T-helper 2 cell treated with Interferon-gamma antibody and Interleukin-4, amounts not matched to agents 100 ng/mL and 5 ng/mL, for 36 hours (primary cell): ENCODE results near the gene PLB1. TPM values are rescaled to one million over a fixed set of nuclear protein-coding genes. Genes with fewer than 3 reads are reported as not detected.

Experiments
- intact Hi-C: fragments of 100-400 bp; cut with micrococcal nuclease; formaldehyde crosslinking; loops from one replicate; pipeline ENCODE4 v1.15.1; 2023
- total RNA-seq: library from RNA; stranded (reverse); gene quantifications from 2 replicates; pipeline ENCODE4 v1.2.3, GENCODE V29; 2022

The PLB1 gene
- total RNA-seq, 1 donor from 2014 or later = 2.0 TPM

- intact Hi-C loops = no loop called here
Observed at GRCh38 chr2:28587526-28588291, 91.8 kb downstream of the PLB1 start.

DNA sequence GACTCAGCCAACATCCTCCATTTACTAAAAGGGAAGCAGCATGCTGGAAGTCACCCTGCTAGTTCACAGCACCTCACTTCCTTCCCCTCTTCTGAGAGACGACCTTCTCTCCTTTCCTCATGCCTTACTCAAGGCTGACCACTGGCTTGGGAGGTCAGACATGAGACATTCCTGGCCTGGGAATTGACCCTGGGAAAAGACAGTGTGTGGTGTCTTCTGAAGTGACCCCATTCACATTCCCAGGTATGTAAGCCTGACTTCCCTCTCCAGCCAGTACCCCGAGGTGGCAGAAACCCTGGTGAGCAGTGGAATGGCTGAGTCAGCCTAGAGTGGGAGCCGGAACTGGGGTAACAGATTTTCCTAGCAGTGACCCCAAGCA, 92.4 kb downstream of the PLB1 start:
- intact Hi-C loops = no loop called here

DNA sequence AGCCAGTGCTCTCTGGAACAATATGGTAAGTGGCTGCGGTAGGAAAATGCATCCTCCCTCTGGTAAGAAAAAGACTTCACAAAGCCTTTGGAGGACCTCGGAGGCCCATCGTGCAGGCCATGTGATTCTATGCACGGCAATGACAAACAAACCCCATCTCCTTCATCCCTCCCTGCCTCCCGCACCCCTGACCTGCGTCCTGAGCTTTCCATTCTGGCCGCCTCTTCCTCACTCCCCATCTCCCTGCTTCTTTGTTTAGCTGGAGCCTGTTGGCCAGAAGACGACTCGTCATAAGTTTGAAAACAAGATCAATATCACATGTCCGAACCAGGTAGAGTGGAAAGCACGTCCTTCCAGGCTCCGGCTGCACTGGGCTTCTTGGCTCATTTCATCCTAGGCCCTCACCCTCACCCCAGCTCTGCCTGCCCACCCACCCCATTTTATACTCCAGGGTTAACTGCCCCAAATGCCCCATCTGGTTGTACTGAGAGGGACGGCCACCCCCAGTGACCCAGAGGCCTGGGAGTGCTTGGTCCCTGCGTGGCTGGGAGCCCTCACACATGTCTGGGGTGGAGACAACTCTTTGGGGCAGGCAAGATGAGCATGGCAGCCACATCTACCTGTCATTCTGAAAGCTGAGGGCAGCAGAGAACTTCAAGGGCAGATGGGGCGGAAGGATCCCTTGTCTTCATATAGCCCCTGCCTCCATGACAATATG, 94.0 kb downstream of the PLB1 start:
- intact Hi-C loops = loop anchor here (10.0 kb wide), 1 partner anchor 65 kb away; no protein-coding TSS in a partner anchor

DNA sequence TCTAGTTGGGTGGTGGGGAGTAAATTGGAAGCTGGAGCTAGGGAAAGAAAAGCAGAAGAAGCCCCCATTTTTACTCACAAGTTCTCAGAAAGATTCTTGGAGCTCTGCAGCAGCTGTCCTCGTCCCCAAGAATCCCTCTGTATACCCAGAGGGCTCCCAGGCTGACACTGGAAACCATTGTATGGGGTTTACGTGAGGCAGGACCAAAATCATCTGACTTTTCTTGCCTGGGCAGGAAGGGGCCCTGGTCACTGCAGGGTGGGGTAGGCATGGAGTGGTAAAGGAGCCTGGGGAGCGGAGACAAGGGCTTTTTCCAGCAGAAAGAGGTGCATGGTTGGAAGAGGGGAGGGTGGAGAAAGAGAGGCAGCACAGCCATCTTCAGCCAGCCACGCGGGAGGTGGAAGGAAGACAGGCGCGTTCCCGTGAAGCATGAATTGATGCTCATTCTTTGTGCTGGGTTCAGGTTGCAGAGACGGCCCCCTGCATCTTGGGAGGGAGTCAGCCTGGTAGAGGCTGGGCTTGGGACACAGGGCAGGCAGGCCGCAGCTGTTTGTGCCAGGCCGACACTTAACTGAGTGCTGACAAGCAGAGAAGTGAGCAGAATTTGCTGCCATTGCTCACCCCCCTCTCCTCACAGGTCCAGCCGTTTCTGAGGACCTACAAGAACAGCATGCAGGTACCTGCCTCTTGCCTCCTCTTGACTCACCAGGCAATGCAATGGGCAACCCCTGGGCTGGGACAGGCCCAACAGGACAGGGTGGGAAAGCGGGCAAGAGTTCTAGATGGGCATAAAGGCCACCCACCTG, 94.8 kb downstream of the PLB1 start:
- intact Hi-C loops = loop anchor here (10.0 kb wide), 1 partner anchor 64 kb away; no protein-coding TSS in a partner anchor

DNA sequence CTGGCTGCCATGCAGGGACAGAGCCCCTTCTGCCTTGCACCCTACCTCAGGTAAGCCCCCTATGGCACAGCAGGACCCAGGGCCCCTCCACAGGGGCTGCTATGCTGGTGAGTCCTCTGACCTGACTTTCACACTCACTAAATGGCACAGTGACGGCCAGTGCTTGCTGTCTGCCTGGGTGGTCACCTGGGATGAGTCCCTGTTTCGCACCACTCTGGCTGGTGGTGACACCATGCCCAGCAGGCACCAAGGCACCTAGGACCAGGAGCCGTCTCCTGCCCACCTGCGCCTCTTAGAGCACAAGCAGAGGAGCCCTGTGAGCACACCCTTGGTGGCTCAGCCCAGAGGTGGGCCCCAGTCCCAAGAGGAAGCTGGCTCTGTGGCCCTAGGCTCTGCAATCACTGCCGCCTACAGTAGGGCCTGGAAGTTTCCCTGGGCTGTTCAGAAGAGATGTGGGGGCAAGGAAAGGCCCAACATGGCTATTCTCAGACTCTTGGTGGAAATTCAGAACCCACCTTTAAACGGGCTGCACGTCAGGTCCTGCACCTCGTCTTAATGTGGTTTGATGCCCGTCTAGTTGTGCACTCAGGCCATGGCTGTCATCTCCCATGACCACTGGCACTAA, 96.0 kb downstream of the PLB1 start:
- intact Hi-C loops = loop anchor here (10.0 kb wide), 1 partner anchor 63 kb away; no protein-coding TSS in a partner anchor

- intact Hi-C loops = loop anchor here (10.0 kb wide), 1 partner anchor 62 kb away; no protein-coding TSS in a partner anchor
Observed at GRCh38 chr2:28592481-28592880, 96.6 kb downstream of the PLB1 start.

- intact Hi-C loops = loop anchor here (10.0 kb wide), 1 partner anchor 62 kb away; no protein-coding TSS in a partner anchor
Observed at GRCh38 chr2:28593160-28593755, 97.4 kb downstream of the PLB1 start.

DNA sequence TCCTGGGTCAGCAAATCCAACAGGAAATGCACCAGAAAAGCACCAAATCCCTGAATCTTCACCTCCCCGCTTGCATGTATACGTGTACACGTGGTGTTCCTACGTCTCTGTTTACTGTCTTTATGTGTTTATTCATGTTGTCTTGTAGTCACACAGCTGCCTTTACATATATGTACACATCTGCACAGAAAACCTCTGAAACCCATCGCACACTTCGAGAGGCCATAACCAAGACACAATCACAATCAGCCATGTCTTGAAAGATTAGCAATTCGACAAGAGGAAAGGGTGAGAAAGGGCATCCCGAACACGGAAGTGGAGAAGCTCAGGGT, 98.1 kb downstream of the PLB1 start:
- intact Hi-C loops = loop anchor here (1.0 to 10.0 kb wide), 5 partner anchors 19 to 159 kb away; no protein-coding TSS in a partner anchor

GRCh38 chr2:28594332-28595108, 98.7 kb downstream of the PLB1 start:
- intact Hi-C loops = loop anchor here (1.0 to 10.0 kb wide), 5 partner anchors 19 to 159 kb away; no protein-coding TSS in a partner anchor

GRCh38 chr2:28595323-28595722, 99.5 kb downstream of the PLB1 start:
- intact Hi-C loops = loop anchor here (10.0 kb wide), 1 partner anchor 59 kb away; no protein-coding TSS in a partner anchor

- intact Hi-C loops = loop anchor here (10.0 kb wide), 1 partner anchor 56 kb away; no protein-coding TSS in a partner anchor
Observed at GRCh38 chr2:28598484-28598883, 102.6 kb downstream of the PLB1 start.

DNA sequence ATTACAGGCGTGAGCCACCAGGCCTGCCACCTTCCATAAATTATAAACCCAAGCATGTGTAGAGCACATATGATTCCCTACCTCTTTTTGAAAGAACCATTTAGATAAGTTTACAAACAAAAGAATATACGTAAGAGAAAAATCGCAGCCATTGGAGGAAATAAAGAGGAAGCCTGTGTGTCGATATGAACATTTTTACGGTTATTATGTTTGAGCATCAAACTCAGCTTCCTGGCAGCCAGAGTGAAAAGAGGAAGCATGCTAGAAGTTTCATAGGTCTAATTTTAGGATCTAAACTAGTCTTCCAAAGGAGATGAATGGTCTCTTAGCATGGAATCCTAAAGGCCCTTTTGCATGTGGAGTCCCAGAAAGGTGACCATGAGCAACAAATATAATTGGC, 104.3 kb downstream of the PLB1 start:
- intact Hi-C loops = no loop called here

DNA sequence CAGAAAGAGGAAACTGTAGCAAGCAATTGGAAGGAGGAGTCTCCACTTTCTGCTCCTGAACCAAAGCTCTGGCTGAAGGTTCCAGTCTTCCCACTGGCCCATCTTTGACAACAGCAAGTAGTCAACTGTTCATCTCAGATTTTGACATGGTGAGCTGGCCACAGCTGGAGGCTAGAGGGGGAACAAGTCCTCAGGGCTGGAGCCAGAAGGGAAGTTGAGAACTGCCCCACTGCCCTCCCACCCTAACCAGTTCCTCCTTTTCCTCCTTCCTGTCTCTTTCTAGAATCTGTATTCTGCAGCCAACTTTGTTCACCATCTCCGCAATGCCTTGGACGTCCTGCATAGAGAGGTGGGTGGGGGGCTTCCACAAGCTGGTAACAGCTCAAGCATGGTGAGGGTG, 105.8 kb downstream of the PLB1 start:
- intact Hi-C loops = no loop called here

DNA sequence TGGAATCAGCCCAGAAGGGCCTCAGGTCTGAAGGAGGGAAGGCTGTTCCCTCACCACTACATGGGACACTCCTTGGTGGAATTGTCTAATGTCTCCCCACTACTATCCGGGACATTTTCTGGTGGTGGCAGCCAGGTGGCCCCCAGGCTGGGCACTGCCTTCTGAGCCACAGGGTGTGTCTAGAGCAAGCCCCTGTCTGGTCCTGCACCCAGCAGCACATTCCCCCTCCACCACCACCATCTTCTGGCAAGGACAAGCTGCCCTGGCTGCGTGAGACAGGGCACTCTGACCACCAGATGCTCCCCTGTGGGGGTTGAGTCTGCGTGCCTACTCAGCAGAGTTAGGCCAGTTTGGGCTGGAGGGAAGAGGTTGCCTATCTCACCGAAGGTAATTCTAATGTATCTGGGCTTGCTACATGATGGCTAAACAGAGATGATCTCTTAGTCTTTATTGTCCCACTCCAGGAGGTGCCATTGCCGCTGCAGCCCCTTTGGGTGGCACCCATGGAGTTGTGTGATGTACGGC, 106.3 kb downstream of the PLB1 start:
- intact Hi-C loops = no loop called here

DNA sequence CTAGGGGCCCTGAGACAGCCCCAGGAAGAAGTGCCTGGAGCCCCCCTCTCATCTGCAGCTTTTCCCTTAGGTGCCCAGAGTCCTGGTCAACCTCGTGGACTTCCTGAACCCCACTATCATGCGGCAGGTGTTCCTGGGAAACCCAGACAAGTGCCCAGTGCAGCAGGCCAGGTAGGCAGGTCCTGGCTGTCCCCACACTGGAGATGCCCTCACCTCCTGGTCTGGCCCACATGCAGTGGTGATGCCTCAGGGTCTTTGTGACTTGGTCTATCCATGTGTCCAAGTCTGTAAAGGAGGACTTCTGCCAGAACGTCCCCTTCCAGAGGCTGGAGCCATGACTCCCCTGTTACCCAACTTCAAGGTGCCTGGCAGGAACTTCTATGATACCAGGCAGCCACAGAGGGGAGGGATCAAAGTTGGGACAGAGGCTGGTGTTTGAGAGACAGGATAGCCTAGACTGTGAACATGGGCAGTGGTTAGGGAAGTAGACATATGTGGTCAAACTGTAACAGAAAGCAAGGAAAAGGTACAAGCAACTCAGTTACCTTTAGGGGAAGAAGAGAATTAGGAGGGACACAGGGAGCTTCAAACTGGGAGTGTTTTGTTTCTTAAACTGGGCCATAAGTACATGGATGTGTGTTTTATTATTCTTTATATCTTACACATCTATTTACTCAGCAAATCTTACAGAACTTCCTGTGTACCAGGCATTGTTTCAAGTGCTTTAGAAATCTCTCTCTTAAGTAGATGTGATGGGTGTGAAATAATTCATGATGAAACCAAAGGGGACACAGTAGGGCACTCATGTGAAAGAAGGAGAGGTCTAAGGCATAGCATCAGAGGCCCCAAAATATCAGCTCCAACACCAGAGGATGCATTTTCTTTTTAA, 107.1 kb downstream of the PLB1 start:
- intact Hi-C loops = no loop called here

- intact Hi-C loops = no loop called here
Observed at GRCh38 chr2:28603821-28604220, 108.0 kb downstream of the PLB1 start.

- intact Hi-C loops = no loop called here
Observed at GRCh38 chr2:28604284-28604843, 108.5 kb downstream of the PLB1 start.

DNA sequence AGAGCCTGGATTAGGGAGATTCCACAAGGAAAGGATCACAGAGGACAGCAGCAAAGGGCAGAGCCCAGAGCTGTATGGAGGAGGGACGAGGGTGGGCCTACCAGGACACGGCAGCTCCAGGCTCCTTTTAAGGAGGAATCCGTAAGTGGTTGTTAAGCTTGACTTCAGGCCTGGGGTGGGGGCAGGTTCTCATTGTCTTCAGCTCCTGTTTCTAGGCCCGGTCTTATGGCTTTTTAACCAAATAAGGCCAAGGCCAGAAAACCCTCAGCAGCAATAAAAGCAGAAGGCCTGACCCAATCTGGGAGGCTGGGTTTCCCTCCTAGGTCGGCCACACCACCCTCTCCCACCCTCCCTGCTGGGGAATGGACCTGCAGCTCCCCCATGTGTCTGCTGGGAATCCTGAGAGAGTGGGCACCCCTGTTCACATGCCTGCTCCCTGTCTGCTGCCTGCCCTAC, 111.2 kb downstream of the PLB1 start:
- intact Hi-C loops = no loop called here
